Endothelial cell of umbilical vein (primary cell): ENCODE data around the gene FNDC8. TPM values are rescaled to one million over a fixed set of nuclear protein-coding genes. Genes with fewer than 3 reads are reported as not detected.

ENCODE experiments used
- Bru-seq: library from RNA; stranded (reverse); fragments of 400-500 nt; gene quantifications from one replicate; lab custom pipeline; 2021; lab: Mats Ljungman, UMichigan
- BruChase-seq, 2 experiments: library from RNA; stranded (reverse); fragments of 400-500 nt; gene quantifications; one replicate each; lab custom pipeline; 2021; lab: Mats Ljungman, UMichigan
- BruUV-seq: library from RNA; stranded (reverse); fragments of 400-500 nt; replicated peaks from 2 replicates; lab custom pipeline; 2021; lab: Mats Ljungman, UMichigan
- CTCF ChIA-PET: fragments of 300-600, 350-600 bp; sonication (Branson Sonifier 250); formaldehyde crosslinking; loops from one replicate; lab custom pipeline; 2021; ENCODE audit warnings: antibody characterized with exemption, inconsistent platforms; lab: Charles Lee
- POLR2A ChIA-PET: fragments of 300-600, 350-600 bp; sonication (Branson Sonifier 250); formaldehyde crosslinking; loops from one replicate; lab custom pipeline; 2021; ENCODE audit warnings: antibody characterized with exemption, inconsistent platforms; lab: Charles Lee
- DNase-seq: peaks from one replicate; pipeline ENCODE4 v3.0.0-alpha.2; 2011; ENCODE audit warnings: low read depth, low spot score
- FAIRE-seq: peaks from 2 replicates; lab custom pipeline; 2011; peaks lifted over from hg19 to GRCh38; lab: Jason Lieb, UNC
- H2AFZ ChIP-seq: 2 replicates; pipeline ENCODE4 v1.6.0; 2012; ENCODE audit warnings: low read depth, low read length, control low read depth, inconsistent platforms
- H3K27ac ChIP-seq: 2 replicates; pipeline ENCODE4 v1.5.1; 2011; ENCODE audit warnings: low read depth, mild to moderate bottlenecking, control low read depth, low read length, moderate library complexity; ENCODE audit not compliant: insufficient read depth
- H3K27me3 ChIP-seq, 2 experiments: 2 replicates each; pipeline versions ENCODE4 v1.6.0 to v1.6.1; 2011; ENCODE audit warnings: low read length in 2 of 2, mixed read lengths in 1 of 2; ENCODE audit not compliant: control insufficient read depth in 2 of 2, insufficient read depth in 2 of 2
- H3K36me3 ChIP-seq, 2 experiments: 2 replicates in 1 of 2; 3 replicates in 1 of 2; pipeline ENCODE4 v1.5.1; 2011; ENCODE audit warnings: low read length in 2 of 2, mild to moderate bottlenecking in 1 of 2, moderate library complexity in 1 of 2; ENCODE audit not compliant: control insufficient read depth in 2 of 2, insufficient read depth in 2 of 2; ENCODE audit errors: extremely low read depth in 1 of 2
- H3K4me1 ChIP-seq: 3 replicates; pipeline ENCODE4 v1.5.1; 2011; ENCODE audit warnings: mild to moderate bottlenecking, low read length; ENCODE audit not compliant: control insufficient read depth, insufficient read depth; ENCODE audit errors: extremely low read depth
- H3K4me2 ChIP-seq: 2 replicates; pipeline ENCODE4 v1.6.1; 2011; ENCODE audit warnings: low read length, control low read depth, mixed read lengths; ENCODE audit not compliant: insufficient read depth
- H3K4me3 ChIP-seq, 3 experiments: fragments of 200-600 bp in 1 of 3; sonication (generic), shearing (Covaris generic) in 1 of 3; replicated peaks in 1 of 3; 2 replicates each; pipeline ENCODE4 v1.5.1; 2011 to 2016; ENCODE audit warnings: control low read depth in 3 of 3, low read length in 3 of 3, mild to moderate bottlenecking in 2 of 3, inconsistent platforms in 1 of 3, low read depth in 1 of 3, moderate library complexity in 1 of 3; ENCODE audit not compliant: insufficient read depth in 1 of 3
- H3K79me2 ChIP-seq: 2 replicates; pipeline ENCODE4 v1.6.0; 2012; ENCODE audit warnings: low read length, inconsistent platforms; ENCODE audit not compliant: control insufficient read depth, insufficient read depth
- H3K9ac ChIP-seq: replicated peaks from 2 replicates; pipeline ENCODE3; 2011; ENCODE audit warnings: low read length, control low read depth; ENCODE audit not compliant: insufficient read depth; ENCODE audit errors: extremely low read depth
- H3K9me1 ChIP-seq: replicated peaks from 3 replicates; pipeline ENCODE4 v1.6.0; 2011; ENCODE audit warnings: mild to moderate bottlenecking, low read length; ENCODE audit not compliant: control insufficient read depth, insufficient read depth; ENCODE audit errors: extremely low read depth
- H3K9me3 ChIP-seq: replicated peaks from 2 replicates; pipeline ENCODE4 v1.5.1; 2012; ENCODE audit warnings: low read length, inconsistent platforms; ENCODE audit not compliant: control insufficient read depth, insufficient read depth
- H4K20me1 ChIP-seq: replicated peaks from 2 replicates; pipeline ENCODE3; 2011; ENCODE audit warnings: mild to moderate bottlenecking, low read length; ENCODE audit not compliant: control insufficient read depth, insufficient read depth; ENCODE audit errors: extremely low read depth
- CTCF ChIP-seq, 2 donors: IDR thresholded peaks; 1 replicate in 1 of 2; 2 replicates in 1 of 2; pipeline ENCODE4 v1.5.1; 2011; ENCODE audit warnings: low read length in 2 of 2, mild to moderate bottlenecking in 2 of 2, moderate library complexity in 2 of 2, control low read depth in 1 of 2, inconsistent platforms in 1 of 2, low read depth in 1 of 2; ENCODE audit not compliant: insufficient read depth in 1 of 2; ENCODE audit errors: extremely low read depth in 1 of 2
- FOS ChIP-seq: IDR thresholded peaks from 2 replicates; pipeline ENCODE4 v1.6.1; 2011; ENCODE audit warnings: mild to moderate bottlenecking, low read length, moderate library complexity, borderline replicate concordance; ENCODE audit not compliant: insufficient read depth
- JUN ChIP-seq: IDR thresholded peaks from 2 replicates; pipeline ENCODE4 v1.6.1; 2011; ENCODE audit warnings: borderline replicate concordance, low read depth; ENCODE audit not compliant: insufficient read length, insufficient read depth
- MYC ChIP-seq: IDR thresholded peaks from one replicate; pipeline ENCODE4 v1.6.1; 2011; ENCODE audit warnings: mild to moderate bottlenecking, low read depth, low read length
- POLR2A ChIP-seq: IDR thresholded peaks from 2 replicates; pipeline ENCODE4 v1.6.1; 2012; ENCODE audit warnings: low read depth, mild to moderate bottlenecking, control low read depth, low read length
- dilution Hi-C: fragments of 300-500 bp; cut with MboI; formaldehyde crosslinking; loops from one replicate; pipeline ENCODE4 v1.15.0; 2019; ENCODE audit warnings: low sequenced_read_pairs; ENCODE audit not compliant: extremely low pct_ligation_motif_present
- intact Hi-C: fragments of 100-400 bp; cut with micrococcal nuclease; formaldehyde crosslinking; loops from one replicate; pipeline ENCODE4 v1.10.0; 2022
- long read RNA-seq: library from polyadenylated mRNA; stranded (forward); transcript quantifications from one replicate; pipeline ENCODE4 v2.0.0, GENCODE V29; 2021
- polyA minus RNA-seq, 3 experiments: library from RNA; depleted of rRNA, polyadenylated mRNA; stranded (reverse); fragments of >200 nt; gene quantifications; 1 replicate in 1 of 3; 2 replicates in 2 of 3; pipeline ENCODE4 v1.2.3, GENCODE V29; 2011
- polyA plus RNA-seq, 4 experiments: library from polyadenylated mRNA; depleted of rRNA in 3 of 4; stranded (reverse) in 3 of 4; unstranded in 1 of 4; fragments of >200 nt; gene quantifications; 2 replicates each; pipeline versions ENCODE4 v1.2.1 to v1.2.3, GENCODE V29; 2011 to 2012; ENCODE audit warnings: missing spikeins in 1 of 4
- total RNA-seq: library from RNA; stranded (reverse); gene quantifications from 2 replicates; pipeline ENCODE4 v1.2.3, GENCODE V29; 2021

FNDC8 gene
- not detected in 2 replicates for total RNA-seq
- not detected in 2 replicates for polyA plus RNA-seq
- not detected in 2 replicates for polyA plus RNA-seq (2011; cell fraction: cytosol; rRNA removed)
- not detected in 2 replicates for polyA plus RNA-seq (2011; cell fraction: nucleus; rRNA removed)
- 0.23 TPM in 1 of 2 replicates, not detected in the other for polyA plus RNA-seq (2012)
- not detected in 2 replicates for polyA minus RNA-seq
- polyA minus RNA-seq (2011; cell fraction: cytosol; rRNA and poly(A)+ RNA removed) = not detected
- polyA minus RNA-seq (2011; cell fraction: nucleus; rRNA and poly(A)+ RNA removed) = not detected in 2 replicates
- not detected for Bru-seq, nascent RNA
- BruChase-seq, experiment 1, labeled RNA remaining after a 6-hour chase = not detected
- BruChase-seq, experiment 2, labeled RNA remaining after a 2-hour chase = not detected
- long read RNA-seq = 0 reads

GRCh38 chr17:35121315-35121714 lies at the start of gene FNDC8:
Gene FNDC8 (plus strand): TSS chr17:35121615. CDS start chr17:35121694, 79 bp downstream.
- Histone ChIP-seq H3K4me2 (no peak within 1 kb of the TSS), H3K4me1 (peaks cover 11% of the 10 kb centered on the region), H3K79me2 (peaks cover 2% of the 10 kb centered on the region), H3K36me3 (no peaks in the 10 kb centered on the region), H3K9me3 (no peaks in the 10 kb centered on the region), H3K9ac (no peak within 1 kb of the TSS), H3K27me3 (no peaks in the 10 kb centered on the region), H4K20me1 (no peaks in the 10 kb centered on the region), H3K4me3 (no peak within 1 kb of the TSS), H2AFZ (no peak within 1 kb of the TSS), H3K9me1 (no peaks in the 10 kb centered on the region), H3K27ac (no peak within 1 kb of the TSS)
- ChIA-PET CTCF (interaction anchor here (0.6 to 6.0 kb wide), 5 partner anchors 32 to 578 kb away, joined by 3 to 100 read pairs (median 38); no protein-coding TSS in a partner anchor), POLR2A (no interaction called here)
- DNase-seq (no peak), FAIRE-seq (no peak)
- no peak for TF ChIP-seq FOS
- TF ChIP-seq JUN = no peak
- no peak for TF ChIP-seq MYC
- no peak for TF ChIP-seq POLR2A
- no peak for TF ChIP-seq CTCF (IDR thresholded peaks at IDR 0.05; ENCODE audit: extremely low read depth in 1 of 2, insufficient read depth in 1 of 2, low read depth in 1 of 2, low read length in 2 of 2)
- intact Hi-C loops = no loop called here
- dilution Hi-C loops = loop anchor here (25.0 kb wide), 1 partner anchor 134 kb away; the partner anchor contains the start of gene LIG3
- no TSS peak for BruUV-seq
